K562 (cell line): ENCODE data around the gene PRR36. TPM values are rescaled to one million over a fixed set of nuclear protein-coding genes. Genes with fewer than 3 reads are reported as not detected.

Experiments
- BCL6 ChIP-seq: fragments of 250-450 bp; sonication (Bioruptor Pico); IDR thresholded peaks from 2 replicates; pipeline ENCODE4 v1.4.0; 2020
- BCOR ChIP-seq: fragments of 450-650 bp; IDR thresholded peaks from 2 replicates; pipeline ENCODE4 v1.6.1; 2016
- CHD1 ChIP-seq: fragments of 200-600 bp; sonication (generic); IDR thresholded peaks from one replicate; pipeline ENCODE4 v1.6.1; 2012; ENCODE audit warnings: mild to moderate bottlenecking, moderate library complexity, low read length, inconsistent platforms
- CHD2 ChIP-seq: IDR thresholded peaks from 2 replicates; pipeline ENCODE4 v1.6.1; 2011; ENCODE audit warnings: low read depth, low read length
- DNMT1 ChIP-seq: fragments of 450-650 bp; IDR thresholded peaks from 2 replicates; pipeline ENCODE4 v1.6.1; 2016; ENCODE audit warnings: antibody characterized with exemption, mild to moderate bottlenecking
- ETV5 ChIP-seq: sonication (generic); formaldehyde crosslinking; IDR thresholded peaks from 2 replicates; pipeline ENCODE4 v1.4.0; 2020; ENCODE audit warnings: low read depth, mild to moderate bottlenecking, missing genetic modification reagents
- ETV6 ChIP-seq, 3 experiments: fragments of 150-350 bp in 1 of 3; sonication (generic) in 1 of 3; formaldehyde crosslinking in 1 of 3; IDR thresholded peaks; 2 replicates each; pipeline versions ENCODE4 v1.6.1 to v1.8.0; 2014 to 2022; ENCODE audit warnings: borderline replicate concordance in 2 of 3, low read depth in 2 of 3, antibody characterized with exemption in 1 of 3, low read length in 1 of 3, mild to moderate bottlenecking in 1 of 3, missing genetic modification reagents in 1 of 3
- GTF2F1 ChIP-seq: IDR thresholded peaks from 2 replicates; pipeline ENCODE4 v1.6.1; 2011; ENCODE audit warnings: low read depth, low read length, improper control_type of control experiment
- KDM4B ChIP-seq, 2 experiments: fragments of 450-650 bp in 1 of 2; sonication (generic) in 1 of 2; IDR thresholded peaks; 2 replicates each; pipeline ENCODE4 v1.6.1; 2016 to 2017; ENCODE audit warnings: borderline replicate concordance in 2 of 2, antibody characterized with exemption in 1 of 2, low read depth in 1 of 2, mild to moderate bottlenecking in 1 of 2
- MCM3 ChIP-seq: fragments of 450-650 bp; IDR thresholded peaks from 2 replicates; pipeline ENCODE4 v1.6.1; 2016
- NEUROD1 ChIP-seq: fragments of 150-350 bp; IDR thresholded peaks from 2 replicates; pipeline ENCODE4 v1.6.1; 2014; ENCODE audit warnings: borderline replicate concordance, low read length, low read depth; ENCODE audit not compliant: partially characterized antibody
- NFIC ChIP-seq: fragments of 450-650 bp; IDR thresholded peaks from 2 replicates; pipeline ENCODE4 v1.6.1; 2017; ENCODE audit warnings: mild to moderate bottlenecking, inconsistent platforms
- STAT5A ChIP-seq: IDR thresholded peaks from 2 replicates; pipeline ENCODE4 v1.6.1; 2012; ENCODE audit warnings: low read length, inconsistent platforms, borderline replicate concordance
- TGIF2 ChIP-seq: sonication (generic); formaldehyde crosslinking; IDR thresholded peaks from 2 replicates; pipeline ENCODE4 v1.8.1; 2022; ENCODE audit warnings: mild to moderate bottlenecking, missing genetic modification reagents, moderate library complexity
- ZNF316 ChIP-seq: fragments of 450-650 bp; IDR thresholded peaks from 2 replicates; pipeline ENCODE4 v1.6.1; 2016
- ZNF583 ChIP-seq: fragments of 250-450 bp; sonication (Bioruptor Pico); IDR thresholded peaks from 2 replicates; pipeline ENCODE4 v1.4.0; 2020
- polyA plus RNA-seq, 8 experiments: library from polyadenylated mRNA; depleted of rRNA in 4 of 8; stranded (reverse) in 5 of 8; unstranded in 3 of 8; fragments of >200 nt; fragmentation: Nextera tagmentation in 2 of 8; fragmentation: Illumina TruSeq in 1 of 8; extraction: Ambion mirVana in 2 of 8; extraction: Trizol in 1 of 8; gene quantifications; 2 replicates each; pipeline versions ENCODE4 v1.2.1 to v1.2.3, GENCODE V29; 2011 to 2014; ENCODE audit warnings: inconsistent platforms in 1 of 8, missing spikeins in 1 of 8
- total RNA-seq, 7 experiments: library from RNA; depleted of rRNA in 6 of 7; stranded (reverse); fragments of >200 nt in 6 of 7; fragmentation: Illumina TruSeq in 2 of 7; extraction: Trizol in 2 of 7; gene quantifications; 2 replicates each; pipeline versions ENCODE4 v1.2.1 to v1.2.3, GENCODE V29; 2011 to 2021; ENCODE audit warnings: low replicate concordance in 1 of 7
- TF ChIP-seq, protein P1 (sequence below): fragments of 450-650 bp; IDR thresholded peaks from 2 replicates; pipeline ENCODE4 v1.6.1; 2016; ENCODE audit warnings: low read depth
- TF ChIP-seq, protein P2 (sequence below): fragments of 450-650 bp; IDR thresholded peaks from 2 replicates; pipeline ENCODE4 v1.6.1; 2017; ENCODE audit warnings: mild to moderate bottlenecking, moderate library complexity
- TF ChIP-seq, protein P3 (sequence below): sonication (generic); formaldehyde crosslinking; IDR thresholded peaks from 2 replicates; pipeline ENCODE4 v1.9.0; 2022; ENCODE audit warnings: mild to moderate bottlenecking, missing genetic modification reagents

The PRR36 gene
- total and polyA plus RNA-seq, 9 of the 15 experiments (the other 6 are each of a cell fraction or from before 2014, with no cell fraction given), result 0.05 to 0.42 (median 0.06) TPM; not detected in 6

DNA sequence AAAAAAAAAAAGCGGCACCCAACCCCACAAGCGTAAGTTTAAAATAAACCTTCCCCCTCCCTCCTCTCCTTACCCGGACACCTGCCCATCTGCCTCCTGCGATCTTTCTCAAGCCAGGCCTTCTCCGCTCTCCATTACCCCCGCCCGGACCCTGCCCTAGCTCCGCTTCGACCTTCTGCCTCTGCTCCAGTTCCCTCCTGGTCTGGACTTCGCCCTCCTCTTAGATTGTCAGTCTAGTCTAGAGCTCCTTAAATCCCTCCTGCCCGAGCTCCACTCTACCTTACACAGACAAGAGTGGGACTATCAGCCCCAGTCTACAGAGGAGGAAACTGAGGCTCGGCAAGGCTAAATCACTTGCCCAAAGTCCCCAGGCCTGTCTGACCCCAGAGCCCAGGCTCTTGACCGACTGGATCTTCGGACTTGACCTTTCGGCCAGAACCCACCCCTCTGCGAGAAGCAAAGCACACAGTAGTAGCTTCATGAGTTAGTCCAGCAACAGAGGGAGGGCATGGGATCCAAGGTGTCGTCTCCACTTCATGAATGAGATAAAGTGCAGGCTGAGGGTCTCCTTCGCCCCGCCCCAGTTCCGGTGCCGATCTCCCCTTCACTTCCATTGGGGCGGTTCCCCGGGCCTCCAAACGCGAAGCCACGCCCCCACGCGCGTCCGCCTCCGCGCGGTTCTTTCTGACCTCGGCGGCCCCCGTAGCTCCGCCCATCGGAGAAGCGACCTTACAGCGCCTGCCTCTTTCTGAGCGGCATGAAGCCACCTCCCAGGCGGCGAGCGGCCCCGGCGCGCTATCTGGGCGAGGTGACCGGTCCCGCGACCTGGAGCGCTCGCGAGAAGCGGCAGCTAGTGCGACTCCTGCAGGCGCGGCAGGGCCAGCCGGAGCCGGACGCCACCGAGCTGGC lies 45.7 kb upstream of the PRR36 start, which contains the start of gene SNAPC2 (continued):
- TF ChIP-seq, protein P1, sequence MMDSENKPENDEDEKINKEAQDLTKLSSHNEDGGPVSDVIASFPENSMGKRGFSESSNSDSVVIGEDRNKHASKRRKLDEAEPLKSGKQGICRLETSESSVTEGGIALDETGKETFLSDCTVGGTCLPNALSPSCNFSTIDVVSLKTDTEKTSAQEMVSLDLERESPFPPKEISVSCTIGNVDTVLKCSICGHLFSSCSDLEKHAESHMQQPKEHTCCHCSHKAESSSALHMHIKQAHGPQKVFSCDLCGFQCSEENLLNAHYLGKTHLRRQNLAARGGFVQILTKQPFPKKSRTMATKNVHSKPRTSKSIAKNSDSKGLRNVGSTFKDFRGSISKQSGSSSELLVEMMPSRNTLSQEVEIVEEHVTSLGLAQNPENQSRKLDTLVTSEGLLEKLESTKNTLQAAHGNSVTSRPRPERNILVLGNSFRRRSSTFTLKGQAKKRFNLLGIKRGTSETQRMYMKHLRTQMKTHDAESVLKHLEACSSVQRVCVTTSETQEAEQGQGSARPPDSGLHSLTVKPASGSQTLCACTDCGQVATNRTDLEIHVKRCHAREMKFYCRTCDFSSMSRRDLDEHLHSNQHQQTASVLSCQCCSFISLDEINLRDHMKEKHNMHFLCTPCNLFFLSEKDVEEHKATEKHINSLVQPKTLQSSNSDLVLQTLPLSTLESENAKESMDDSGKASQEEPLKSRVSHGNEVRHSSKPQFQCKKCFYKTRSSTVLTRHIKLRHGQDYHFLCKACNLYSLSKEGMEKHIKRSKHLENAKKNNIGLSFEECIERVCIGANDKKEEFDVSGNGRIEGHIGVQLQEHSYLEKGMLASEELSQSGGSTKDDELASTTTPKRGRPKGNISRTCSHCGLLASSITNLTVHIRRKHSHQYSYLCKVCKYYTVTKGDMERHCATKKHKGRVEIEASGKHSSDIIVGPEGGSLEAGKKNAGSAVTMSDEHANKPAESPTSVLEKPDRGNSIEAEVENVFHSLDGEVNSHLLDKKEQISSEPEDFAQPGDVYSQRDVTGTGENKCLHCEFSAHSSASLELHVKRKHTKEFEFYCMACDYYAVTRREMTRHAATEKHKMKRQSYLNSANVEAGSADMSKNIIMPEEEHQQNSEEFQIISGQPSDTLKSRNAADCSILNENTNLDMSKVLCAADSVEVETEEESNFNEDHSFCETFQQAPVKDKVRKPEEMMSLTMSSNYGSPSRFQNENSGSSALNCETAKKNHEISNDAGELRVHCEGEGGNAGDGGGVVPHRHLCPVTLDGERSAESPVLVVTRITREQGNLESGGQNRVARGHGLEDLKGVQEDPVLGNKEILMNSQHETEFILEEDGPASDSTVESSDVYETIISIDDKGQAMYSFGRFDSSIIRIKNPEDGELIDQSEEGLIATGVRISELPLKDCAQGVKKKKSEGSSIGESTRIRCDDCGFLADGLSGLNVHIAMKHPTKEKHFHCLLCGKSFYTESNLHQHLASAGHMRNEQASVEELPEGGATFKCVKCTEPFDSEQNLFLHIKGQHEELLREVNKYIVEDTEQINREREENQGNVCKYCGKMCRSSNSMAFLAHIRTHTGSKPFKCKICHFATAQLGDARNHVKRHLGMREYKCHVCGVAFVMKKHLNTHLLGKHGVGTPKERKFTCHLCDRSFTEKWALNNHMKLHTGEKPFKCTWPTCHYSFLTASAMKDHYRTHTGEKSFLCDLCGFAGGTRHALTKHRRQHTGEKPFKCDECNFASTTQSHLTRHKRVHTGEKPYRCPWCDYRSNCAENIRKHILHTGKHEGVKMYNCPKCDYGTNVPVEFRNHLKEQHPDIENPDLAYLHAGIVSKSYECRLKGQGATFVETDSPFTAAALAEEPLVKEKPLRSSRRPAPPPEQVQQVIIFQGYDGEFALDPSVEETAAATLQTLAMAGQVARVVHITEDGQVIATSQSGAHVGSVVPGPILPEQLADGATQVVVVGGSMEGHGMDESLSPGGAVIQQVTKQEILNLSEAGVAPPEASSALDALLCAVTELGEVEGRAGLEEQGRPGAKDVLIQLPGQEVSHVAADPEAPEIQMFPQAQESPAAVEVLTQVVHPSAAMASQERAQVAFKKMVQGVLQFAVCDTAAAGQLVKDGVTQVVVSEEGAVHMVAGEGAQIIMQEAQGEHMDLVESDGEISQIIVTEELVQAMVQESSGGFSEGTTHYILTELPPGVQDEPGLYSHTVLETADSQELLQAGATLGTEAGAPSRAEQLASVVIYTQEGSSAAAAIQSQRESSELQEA, result peak; percentile 96
- peak; percentile 57 for TF ChIP-seq NEUROD1
- no peak for TF ChIP-seq DNMT1
- no peak for TF ChIP-seq ZNF583 (CRISPR knock-in tag)
- TF ChIP-seq, protein P2, sequence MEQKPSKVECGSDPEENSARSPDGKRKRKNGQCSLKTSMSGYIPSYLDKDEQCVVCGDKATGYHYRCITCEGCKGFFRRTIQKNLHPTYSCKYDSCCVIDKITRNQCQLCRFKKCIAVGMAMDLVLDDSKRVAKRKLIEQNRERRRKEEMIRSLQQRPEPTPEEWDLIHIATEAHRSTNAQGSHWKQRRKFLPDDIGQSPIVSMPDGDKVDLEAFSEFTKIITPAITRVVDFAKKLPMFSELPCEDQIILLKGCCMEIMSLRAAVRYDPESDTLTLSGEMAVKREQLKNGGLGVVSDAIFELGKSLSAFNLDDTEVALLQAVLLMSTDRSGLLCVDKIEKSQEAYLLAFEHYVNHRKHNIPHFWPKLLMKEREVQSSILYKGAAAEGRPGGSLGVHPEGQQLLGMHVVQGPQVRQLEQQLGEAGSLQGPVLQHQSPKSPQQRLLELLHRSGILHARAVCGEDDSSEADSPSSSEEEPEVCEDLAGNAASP, result no peak
- TF ChIP-seq, protein P3, sequence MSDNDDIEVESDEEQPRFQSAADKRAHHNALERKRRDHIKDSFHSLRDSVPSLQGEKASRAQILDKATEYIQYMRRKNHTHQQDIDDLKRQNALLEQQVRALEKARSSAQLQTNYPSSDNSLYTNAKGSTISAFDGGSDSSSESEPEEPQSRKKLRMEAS (CRISPR knock-in tag), result peak; percentile 61; the same call in 1 of the 2 replicates
- no peak for TF ChIP-seq TGIF2
- 0 out of 2 replicates have a peak, but pooled peaks have one; percentile 39 for TF ChIP-seq GTF2F1
- no peak for TF ChIP-seq MCM3
- peak; percentile 79; the same call in 1 of the 2 replicates for TF ChIP-seq ETV5
- no peak for TF ChIP-seq STAT5A
- no peak for TF ChIP-seq CHD1
- peak; percentile 14; the same call in 1 of the 2 replicates for TF ChIP-seq BCOR
- no peak for TF ChIP-seq BCL6 (CRISPR knock-in tag)
- no peak for TF ChIP-seq ZNF316
- 0 out of 4 replicates have a peak, but pooled peaks of 1 of the 2 experiments have one; percentile 53 for TF ChIP-seq KDM4B (IDR thresholded peaks at IDR 0.05; ENCODE audit: borderline replicate concordance in 2 of 2, low read depth in 1 of 2)
- TF ChIP-seq NFIC, result peak; percentile 78
- TF ChIP-seq CHD2, result peak; percentile 95
- no peak for TF ChIP-seq ETV6 (IDR thresholded peaks at IDR 0.05; ENCODE audit: borderline replicate concordance in 1 of 2, low read depth in 2 of 2, low read length in 1 of 2)
- no peak for TF ChIP-seq ETV6 (CRISPR knock-in tag; IDR thresholded peaks at IDR 0.05; ENCODE audit: borderline replicate concordance)
